NCI-H1105 treated with DMSO at 0.1 percent for 48 hours (cell line): Measurements from ENCODE around the gene KRT9.
"Not testable (repeated sequence)": the region's sequence is repeated elsewhere in the genome, so short reads cannot be mapped to it uniquely, and the experiment has no call there.

Source experiments
- DNase-seq: peaks from one replicate; lab custom pipeline; 2025; lab: John Stamatoyannopoulos, UW

The KRT9 gene, protein sequence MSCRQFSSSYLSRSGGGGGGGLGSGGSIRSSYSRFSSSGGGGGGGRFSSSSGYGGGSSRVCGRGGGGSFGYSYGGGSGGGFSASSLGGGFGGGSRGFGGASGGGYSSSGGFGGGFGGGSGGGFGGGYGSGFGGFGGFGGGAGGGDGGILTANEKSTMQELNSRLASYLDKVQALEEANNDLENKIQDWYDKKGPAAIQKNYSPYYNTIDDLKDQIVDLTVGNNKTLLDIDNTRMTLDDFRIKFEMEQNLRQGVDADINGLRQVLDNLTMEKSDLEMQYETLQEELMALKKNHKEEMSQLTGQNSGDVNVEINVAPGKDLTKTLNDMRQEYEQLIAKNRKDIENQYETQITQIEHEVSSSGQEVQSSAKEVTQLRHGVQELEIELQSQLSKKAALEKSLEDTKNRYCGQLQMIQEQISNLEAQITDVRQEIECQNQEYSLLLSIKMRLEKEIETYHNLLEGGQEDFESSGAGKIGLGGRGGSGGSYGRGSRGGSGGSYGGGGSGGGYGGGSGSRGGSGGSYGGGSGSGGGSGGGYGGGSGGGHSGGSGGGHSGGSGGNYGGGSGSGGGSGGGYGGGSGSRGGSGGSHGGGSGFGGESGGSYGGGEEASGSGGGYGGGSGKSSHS

DNA sequence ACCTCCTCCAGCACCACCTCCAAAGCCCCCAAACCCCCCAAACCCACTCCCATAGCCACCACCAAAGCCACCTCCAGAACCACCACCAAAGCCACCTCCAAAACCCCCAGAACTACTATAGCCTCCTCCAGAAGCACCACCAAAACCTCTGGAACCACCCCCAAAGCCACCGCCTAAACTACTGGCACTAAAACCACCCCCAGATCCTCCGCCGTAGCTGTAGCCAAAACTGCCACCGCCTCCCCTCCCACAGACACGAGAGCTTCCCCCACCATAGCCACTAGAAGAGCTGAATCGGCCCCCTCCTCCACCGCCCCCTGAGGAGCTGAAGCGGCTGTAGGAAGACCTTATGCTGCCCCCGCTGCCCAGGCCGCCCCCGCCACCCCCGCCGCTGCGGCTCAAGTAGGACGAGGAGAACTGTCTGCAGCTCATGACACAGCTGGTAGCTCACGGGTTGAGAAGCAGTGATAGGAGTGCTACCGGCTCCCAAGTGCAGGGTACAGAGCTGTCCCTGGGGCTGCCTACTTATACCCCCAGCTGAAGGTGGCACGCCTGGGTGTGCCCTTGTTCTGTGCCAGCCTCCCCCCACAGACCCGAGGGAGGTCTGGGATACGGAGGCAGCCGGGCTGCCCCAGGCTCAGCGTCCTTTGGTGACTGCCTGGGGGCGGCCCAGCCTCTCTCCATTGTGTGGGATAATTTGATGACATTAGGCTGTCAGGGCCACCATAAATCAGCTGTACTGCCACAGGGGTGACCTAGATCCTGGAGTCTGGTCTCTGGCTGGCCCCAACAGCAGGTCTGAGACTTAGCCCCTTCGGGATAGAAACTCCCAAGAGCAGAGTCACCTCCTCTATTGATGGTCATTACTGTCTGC is at the start of gene KRT9:
TSS of gene KRT9 (minus strand) at position 499 of the 874 bp plus-strand sequence. CDS start at position 432, 67 bp downstream.
- no peak for DNase-seq

- DNase-seq = not testable (repeated sequence)
These were observed 49.6 kb upstream of the KRT9 start for GRCh38 chr17:41621435-41621817.

DNA sequence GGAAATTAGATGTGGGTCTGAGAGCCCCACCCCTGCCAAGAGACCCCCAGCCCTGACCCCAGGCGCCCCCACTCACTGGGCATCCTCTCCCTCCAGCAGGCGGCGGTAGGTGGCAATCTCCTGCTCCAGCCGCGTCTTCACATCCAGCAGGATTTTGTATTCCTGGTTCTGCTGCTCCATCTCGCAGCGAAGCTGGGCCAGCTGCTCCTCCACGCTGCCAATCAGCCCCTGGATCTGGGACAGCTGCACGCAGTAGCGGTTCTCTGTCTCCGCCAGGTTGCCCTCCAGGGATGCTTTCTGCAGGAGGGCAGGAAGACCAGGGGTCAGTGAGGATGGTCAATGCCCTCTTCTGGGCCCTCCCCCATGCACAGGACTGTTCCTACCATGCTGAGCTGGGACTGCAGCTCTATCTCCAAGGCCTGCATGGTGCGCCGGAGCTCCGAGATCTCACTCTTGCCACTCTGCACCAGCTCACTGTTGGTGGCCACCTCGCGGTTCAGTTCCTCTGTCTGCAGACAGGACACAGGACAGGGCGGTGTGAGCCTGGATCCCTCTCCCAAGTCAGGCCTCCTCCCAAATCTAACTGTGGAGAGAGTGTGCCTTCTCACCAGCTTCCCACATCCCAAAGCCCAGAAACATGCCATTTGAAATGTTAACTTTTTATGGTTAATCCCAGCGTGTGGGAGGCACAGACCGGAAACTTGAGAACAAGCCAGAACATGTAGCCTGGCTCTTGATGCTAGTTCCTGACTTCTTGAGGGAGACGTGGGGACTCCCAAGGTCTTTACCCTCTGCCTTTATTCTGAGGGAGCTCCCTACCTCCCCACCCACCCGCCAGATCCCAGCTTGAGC is 49.0 kb upstream of the KRT9 start:
- DNase-seq = no peak

- not testable (repeated sequence) for DNase-seq
These were observed 48.2 kb upstream of the KRT9 start for GRCh38 chr17:41619927-41620582.

DNA sequence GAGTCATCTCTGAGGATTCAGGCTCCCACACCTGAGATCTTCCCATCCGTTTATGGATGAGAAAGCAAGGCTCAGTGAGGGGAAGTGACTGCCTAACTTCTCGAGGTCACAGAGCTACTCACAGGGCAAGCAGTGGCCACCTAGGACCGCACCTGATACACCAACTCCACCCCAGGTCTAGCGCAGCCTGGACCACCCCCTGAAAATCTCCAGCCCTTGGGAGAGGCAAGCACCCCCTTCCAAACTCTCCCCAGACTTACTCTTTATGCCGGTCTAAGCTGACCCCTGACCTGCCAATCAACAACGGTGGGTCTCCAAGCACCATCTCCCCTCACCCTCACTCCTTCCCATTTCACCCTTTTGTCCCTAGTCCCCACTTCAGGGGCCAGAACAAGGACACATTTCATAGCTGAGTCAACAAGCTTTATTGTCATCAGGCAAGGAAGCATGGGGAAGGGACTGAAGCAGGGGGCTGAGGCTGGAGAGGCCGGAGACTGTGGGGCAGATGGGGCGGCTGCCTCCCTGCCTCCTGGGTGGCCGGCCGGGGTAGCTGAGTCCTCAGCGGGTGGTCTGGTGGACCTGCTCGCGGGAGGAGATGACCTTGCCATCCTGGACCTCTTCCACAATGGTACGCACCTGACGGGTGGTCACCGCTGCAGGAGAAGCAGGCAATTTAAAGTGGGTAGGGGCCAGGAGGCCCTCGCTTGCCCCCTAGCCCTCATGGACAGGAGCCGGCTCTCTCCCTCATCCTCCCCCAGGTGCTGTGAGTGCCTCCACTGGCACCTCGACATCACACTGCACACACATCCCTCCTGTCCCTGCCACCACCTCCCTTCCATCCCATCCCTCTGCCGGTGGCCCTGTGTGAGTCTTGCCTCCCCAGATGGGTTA is 47.4 kb upstream of the KRT9 start:
- DNase-seq = no peak

DNA sequence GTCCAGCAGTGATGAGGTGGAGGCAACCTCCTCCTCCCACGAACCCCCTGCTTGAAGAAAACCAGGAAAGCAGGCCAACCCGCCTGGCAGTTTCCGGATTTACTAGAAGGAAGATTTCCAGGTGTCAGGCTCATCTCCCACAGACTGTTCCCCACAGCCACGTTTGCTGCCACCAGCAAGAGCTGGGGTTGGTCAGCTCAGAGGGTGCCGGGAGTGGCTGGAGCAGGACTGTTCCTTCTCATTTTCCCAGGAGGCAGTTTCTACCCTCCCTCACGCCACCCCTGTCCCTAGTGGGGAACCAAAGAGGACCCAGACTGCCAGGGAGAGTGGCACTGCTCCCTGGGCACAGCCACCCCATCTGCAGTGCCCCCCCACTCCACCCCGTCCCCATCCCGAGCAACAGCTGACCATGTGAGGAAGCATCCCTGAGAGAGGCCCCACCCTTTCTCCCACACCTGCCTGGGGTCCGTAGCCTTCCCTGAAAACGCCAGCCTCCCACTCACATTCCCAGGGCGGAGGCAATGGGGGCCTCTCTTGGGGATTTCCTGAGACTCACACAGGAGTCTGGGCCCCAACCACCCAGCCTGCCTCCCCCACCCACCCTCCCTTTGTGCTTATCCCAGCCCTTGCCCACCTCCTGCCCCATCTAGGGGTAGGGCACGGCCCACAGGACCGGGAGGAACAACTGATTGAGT is 46.6 kb upstream of the KRT9 start:
- DNase-seq = no peak

DNA sequence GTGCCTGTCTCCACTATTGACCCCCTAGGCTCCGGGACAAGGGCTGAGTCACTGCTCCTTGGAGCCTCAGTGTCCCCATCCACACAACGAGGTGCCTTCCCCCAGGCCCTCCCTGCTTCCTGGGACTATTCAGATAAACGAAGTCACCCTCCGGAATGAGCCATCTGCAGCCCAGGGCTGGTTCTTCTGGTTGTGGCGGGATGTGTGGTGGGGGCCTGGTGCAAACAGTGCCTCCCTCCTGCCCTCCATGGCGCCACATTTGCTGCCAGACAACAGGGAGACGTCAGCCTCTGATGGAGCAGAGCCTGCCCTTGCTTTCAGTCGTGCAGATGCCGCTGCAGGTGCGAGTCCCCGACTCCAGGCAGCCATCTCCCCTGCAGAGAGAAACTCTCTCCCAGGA is 45.8 kb upstream of the KRT9 start:
- no peak for DNase-seq

DNA sequence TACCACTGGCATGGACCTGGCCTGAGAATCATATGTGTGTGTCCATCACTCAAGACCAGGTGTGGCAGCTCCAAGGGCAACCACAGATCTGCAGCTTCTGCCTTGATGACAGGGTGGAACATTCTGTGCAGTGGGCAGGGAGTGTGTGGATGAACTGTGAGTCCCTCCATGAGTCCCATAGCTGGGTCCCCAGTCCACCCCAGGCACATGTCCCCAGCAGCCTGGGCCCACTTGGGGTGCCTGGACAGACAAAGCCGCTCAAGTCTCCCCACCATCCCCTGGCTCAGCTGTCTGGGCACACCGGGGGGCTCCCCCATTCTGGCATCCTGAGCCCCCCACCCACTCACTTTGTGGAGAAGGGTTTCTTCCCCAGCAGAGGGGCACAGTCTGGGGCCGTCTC is 45.3 kb upstream of the KRT9 start:
- no peak for DNase-seq

- not testable (repeated sequence) for DNase-seq
These were observed 44.6 kb upstream of the KRT9 start for GRCh38 chr17:41616486-41616885.

DNA sequence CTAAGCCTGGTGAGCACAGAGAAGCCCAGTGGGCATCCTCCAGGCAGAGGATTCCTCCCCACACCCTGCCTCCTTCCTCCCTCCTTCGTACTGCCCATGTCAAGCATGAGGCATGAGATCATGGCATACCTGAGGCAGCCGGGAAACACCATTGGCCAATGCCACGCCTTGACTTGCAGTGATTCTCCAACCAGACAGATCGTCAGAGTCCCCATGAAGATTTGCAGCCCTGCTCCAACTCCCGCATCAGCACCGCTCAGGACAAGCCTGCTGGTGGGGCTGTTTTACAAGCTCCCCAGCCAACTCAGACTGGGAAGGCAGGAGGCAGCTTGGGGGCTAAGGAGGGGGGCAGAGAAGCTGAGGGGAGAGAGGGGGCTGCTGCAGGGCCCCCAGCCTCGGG is 43.6 kb upstream of the KRT9 start:
- no peak for DNase-seq

DNA sequence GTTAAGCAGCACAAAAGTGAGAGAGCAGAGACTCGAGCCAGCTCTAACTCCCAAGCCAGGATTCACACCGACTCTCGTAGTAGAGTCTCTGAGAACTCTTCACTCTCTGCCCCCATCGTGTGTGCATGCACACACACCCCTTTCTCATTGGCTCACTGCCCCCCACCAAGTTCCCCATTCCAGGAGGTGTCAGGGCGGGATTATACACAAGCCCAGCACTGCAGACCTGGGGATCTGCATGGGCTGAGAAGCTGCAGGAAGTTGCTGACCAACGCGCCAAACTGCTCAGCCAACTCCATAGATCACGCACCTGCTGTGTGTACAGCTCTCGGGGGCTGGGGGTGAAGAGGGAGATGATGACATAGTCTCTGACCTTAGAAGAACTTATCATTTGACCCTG is 42.9 kb upstream of the KRT9 start:
- not testable (repeated sequence) for DNase-seq

- no peak for DNase-seq
These were observed 42.2 kb upstream of the KRT9 start for GRCh38 chr17:41614098-41614497.

DNA sequence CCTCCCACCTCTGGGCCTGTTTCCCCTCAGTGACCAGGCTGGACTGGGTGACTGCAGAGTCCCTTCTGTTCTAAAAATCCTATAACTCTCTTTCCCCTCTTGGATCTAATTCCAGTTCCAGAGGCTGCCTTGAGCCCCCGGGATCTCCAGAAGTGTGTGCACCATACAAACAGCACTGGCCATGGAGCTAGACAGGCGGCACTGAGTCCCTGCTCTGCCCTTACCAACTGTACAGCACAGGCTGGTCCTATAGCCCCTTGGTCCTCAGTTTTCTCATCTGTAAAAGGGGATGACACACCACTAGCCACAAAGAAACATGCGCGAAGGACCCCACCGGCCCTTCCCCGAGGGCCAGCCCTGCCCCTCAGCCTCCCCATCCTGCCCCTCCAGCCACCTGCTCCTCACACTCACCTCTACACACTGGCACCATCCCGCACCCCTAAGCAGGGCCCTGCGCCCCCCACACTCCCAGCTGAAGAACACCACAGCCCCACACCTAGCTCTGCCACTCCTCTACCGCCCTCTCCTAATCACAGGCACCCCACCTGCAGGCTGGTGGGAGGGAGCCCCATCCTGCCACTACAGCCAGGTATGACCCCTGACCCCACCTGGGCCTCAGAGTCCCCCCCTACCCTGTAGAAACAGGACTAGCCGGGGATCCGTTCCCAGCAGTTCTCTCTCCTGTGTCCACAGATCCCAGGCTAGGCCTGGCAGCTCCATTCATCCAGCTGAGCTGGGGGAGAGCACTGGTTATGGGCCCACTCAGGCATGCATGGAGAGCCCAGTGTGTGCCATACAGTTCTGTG is 41.6 kb upstream of the KRT9 start:
- no peak for DNase-seq

DNA sequence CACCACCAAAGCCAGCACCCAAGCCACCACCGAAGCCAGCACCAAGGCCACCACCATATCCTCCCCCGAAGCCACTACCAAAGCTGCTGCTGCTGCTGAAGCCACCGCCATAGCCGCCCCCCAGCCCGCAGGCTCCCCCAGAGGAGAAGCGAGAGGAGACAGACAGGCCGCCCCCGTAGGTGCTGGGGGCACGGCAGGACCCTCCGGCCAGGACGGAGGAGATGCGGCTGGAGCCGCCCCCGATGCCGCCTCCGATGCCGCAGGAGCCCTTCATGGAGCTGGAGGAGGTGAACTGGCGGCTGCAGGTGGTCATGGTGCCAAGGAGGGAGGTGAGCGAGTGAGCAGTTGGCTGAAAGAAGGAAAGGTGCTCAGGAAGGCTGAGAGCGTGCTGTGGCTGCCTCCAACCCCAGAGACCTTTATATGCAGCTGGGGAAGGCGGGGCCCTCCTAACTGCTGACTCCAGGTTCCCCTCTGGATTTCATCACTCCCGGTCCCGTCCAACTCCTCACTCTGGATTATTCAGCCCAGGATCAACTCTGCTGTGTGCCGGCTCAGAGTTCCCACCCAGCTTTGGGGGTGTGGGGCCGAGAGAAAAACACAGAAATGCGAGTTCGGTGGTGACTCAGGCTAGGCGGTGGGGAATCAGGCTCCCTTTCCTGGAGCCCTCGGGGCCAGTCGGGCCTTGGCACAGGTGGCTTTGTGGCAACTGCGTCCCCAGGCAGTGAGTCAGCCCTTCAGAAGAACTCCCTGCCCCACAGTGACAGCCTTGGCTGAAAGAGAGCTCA is 40.7 kb upstream of the KRT9 start, which contains the start of gene KRT16:
TSS of gene KRT16 (minus strand) at position 392 of the 785 bp plus-strand sequence. CDS start at position 313, 79 bp downstream.
- not testable (repeated sequence) for DNase-seq

GRCh38 chr17:41610965-41611640 is 39.2 kb upstream of the KRT9 start:
- no peak for DNase-seq

GRCh38 chr17:41610061-41610517 is 38.2 kb upstream of the KRT9 start:
- not testable (repeated sequence) for DNase-seq

DNA sequence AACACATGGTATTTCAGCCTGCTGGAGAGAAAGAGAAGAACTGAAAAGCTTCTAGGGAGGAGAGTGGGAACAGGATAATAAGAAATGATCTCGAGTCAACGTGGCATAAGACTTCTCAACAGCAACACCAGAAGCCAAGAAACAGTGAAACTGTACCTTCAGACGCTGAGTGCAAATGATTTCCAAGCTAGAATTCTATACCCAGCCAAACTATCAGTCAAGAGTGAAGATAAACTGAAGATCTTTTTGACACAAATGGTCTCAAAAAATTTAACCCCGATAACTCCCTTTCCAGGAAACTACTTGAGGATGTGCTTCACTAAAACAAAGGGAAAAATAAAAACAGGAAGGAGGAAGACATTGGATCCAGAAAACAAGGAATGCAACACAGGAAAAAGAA is 35.1 kb upstream of the KRT9 start:
- not testable (repeated sequence) for DNase-seq
